HepG2 (cell line): ENCODE data around the gene PDSS2. TPM values are rescaled to one million over a fixed set of nuclear protein-coding genes. Genes with fewer than 3 reads are reported as not detected.

Source experiments
- AKAP8 ChIP-seq: sonication (generic); formaldehyde crosslinking; IDR thresholded peaks from 2 replicates; pipeline ENCODE4 v1.5.1; 2020; ENCODE audit warnings: mild to moderate bottlenecking, missing genetic modification reagents
- HNRNPL ChIP-seq: fragments of 200-400 bp; formaldehyde crosslinking; IDR thresholded peaks from 2 replicates; pipeline ENCODE4 v1.6.1; 2017; ENCODE audit warnings: mild to moderate bottlenecking, low read depth, low read length
- HNRNPLL ChIP-seq: fragments of 200-400 bp; formaldehyde crosslinking; IDR thresholded peaks from 2 replicates; pipeline ENCODE4 v1.6.1; 2017; ENCODE audit warnings: mild to moderate bottlenecking, low read depth, low read length; ENCODE audit not compliant: poor library complexity, severe bottlenecking
- HNRNPUL1 ChIP-seq: fragments of 200-400 bp; formaldehyde crosslinking; IDR thresholded peaks from 2 replicates; pipeline ENCODE4 v1.6.1; 2017; ENCODE audit warnings: low read depth, mild to moderate bottlenecking, low read length, moderate library complexity
- KDM5B ChIP-seq: sonication (generic); formaldehyde crosslinking; IDR thresholded peaks from 2 replicates; pipeline ENCODE4 v1.4.0; 2020; ENCODE audit warnings: missing genetic modification reagents, mild to moderate bottlenecking, borderline replicate concordance
- KLF9 ChIP-seq: IDR thresholded peaks from 2 replicates; pipeline ENCODE4 v1.6.1; 2016; ENCODE audit warnings: low read depth
- MEF2D ChIP-seq: sonication (generic); formaldehyde crosslinking; IDR thresholded peaks from 2 replicates; pipeline ENCODE4 v1.5.1; 2020; ENCODE audit warnings: mild to moderate bottlenecking, missing genetic modification reagents
- NR2F1 ChIP-seq, 2 experiments: fragments of 450-650 bp in 1 of 2; formaldehyde crosslinking in 1 of 2; IDR thresholded peaks; 2 replicates each; pipeline versions ENCODE4 v1.5.0 to v1.6.1; 2016 to 2020; ENCODE audit warnings: mild to moderate bottlenecking in 1 of 2, missing compliant biosample characterization in 1 of 2, missing genetic modification reagents in 1 of 2, moderate library complexity in 1 of 2
- PHF5A ChIP-seq: IDR thresholded peaks from one replicate; pipeline ENCODE4 v1.6.1; 2018; ENCODE audit warnings: low read depth, missing genetic modification reagents; ENCODE audit not compliant: unreplicated experiment
- POLR2AphosphoS5 ChIP-seq: IDR thresholded peaks from 2 replicates; pipeline ENCODE4 v1.6.1; 2012; ENCODE audit warnings: low read depth, low read length
- RAD51 ChIP-seq: fragments of 450-650 bp; IDR thresholded peaks from 2 replicates; pipeline ENCODE4 v1.6.1; 2016; ENCODE audit warnings: borderline replicate concordance
- RBM22 ChIP-seq: fragments of 200-400 bp; formaldehyde crosslinking; optimal IDR thresholded peaks from 2 replicates; pipeline ENCODE3; 2017; ENCODE audit warnings: mild to moderate bottlenecking, low read length, moderate library complexity
- RFXAP ChIP-seq: sonication (generic); formaldehyde crosslinking; IDR thresholded peaks from 2 replicates; pipeline ENCODE4 v1.4.0; 2020; ENCODE audit warnings: missing genetic modification reagents, borderline replicate concordance
- TBX3 ChIP-seq: fragments of 450-650 bp; IDR thresholded peaks from 2 replicates; pipeline ENCODE4 v1.6.1; 2017; ENCODE audit warnings: antibody characterized with exemption, mild to moderate bottlenecking, inconsistent platforms, borderline replicate concordance
- TRIM24 ChIP-seq: sonication (generic); formaldehyde crosslinking; IDR thresholded peaks from 2 replicates; pipeline ENCODE4 v1.8.0; 2022; ENCODE audit warnings: mild to moderate bottlenecking, missing genetic modification reagents
- TSC22D2 ChIP-seq: sonication (generic); formaldehyde crosslinking; IDR thresholded peaks from 2 replicates; pipeline ENCODE4 v1.5.1; 2020; ENCODE audit warnings: missing genetic modification reagents, mild to moderate bottlenecking, borderline replicate concordance
- ZFP1 ChIP-seq: IDR thresholded peaks from 2 replicates; pipeline ENCODE4 v1.6.1; 2016
- ZFP91 ChIP-seq: sonication (generic); formaldehyde crosslinking; IDR thresholded peaks from 2 replicates; pipeline ENCODE4 v1.9.0; 2022; ENCODE audit warnings: missing genetic modification reagents, mild to moderate bottlenecking, borderline replicate concordance
- ZNF251 ChIP-seq: sonication (generic); formaldehyde crosslinking; IDR thresholded peaks from 2 replicates; pipeline ENCODE4 v1.9.0; 2021; ENCODE audit warnings: mild to moderate bottlenecking, missing genetic modification reagents
- ZNF33B ChIP-seq: sonication (generic); formaldehyde crosslinking; IDR thresholded peaks from 2 replicates; pipeline ENCODE4 v1.5.1; 2020; ENCODE audit warnings: mild to moderate bottlenecking, missing genetic modification reagents
- ZNF34 ChIP-seq: sonication (generic); formaldehyde crosslinking; IDR thresholded peaks from 2 replicates; pipeline ENCODE4 v1.4.0; 2020; ENCODE audit warnings: mild to moderate bottlenecking, missing genetic modification reagents, borderline replicate concordance
- ZNF354B ChIP-seq: sonication (generic); formaldehyde crosslinking; IDR thresholded peaks from 2 replicates; pipeline ENCODE4 v1.8.0; 2022; ENCODE audit warnings: mild to moderate bottlenecking, missing genetic modification reagents
- ZNF605 ChIP-seq: sonication (generic); formaldehyde crosslinking; IDR thresholded peaks from 2 replicates; pipeline ENCODE4 v1.8.0; 2022; ENCODE audit warnings: mild to moderate bottlenecking, missing genetic modification reagents
- ZNF652 ChIP-seq: IDR thresholded peaks from 2 replicates; pipeline ENCODE4 v1.6.1; 2016; ENCODE audit warnings: low read depth, borderline replicate concordance
- ZNF891 ChIP-seq: sonication (generic); formaldehyde crosslinking; IDR thresholded peaks from 2 replicates; pipeline ENCODE4 v1.5.0; 2020; ENCODE audit warnings: mild to moderate bottlenecking, missing genetic modification reagents
- polyA plus RNA-seq, 8 experiments: library from polyadenylated mRNA; depleted of rRNA in 3 of 8; stranded (reverse) in 7 of 8; unstranded in 1 of 8; fragments of >200 nt; fragmentation: Illumina TruSeq in 4 of 8; extraction: Trizol in 4 of 8; gene quantifications; 2 replicates each; pipeline versions ENCODE4 v1.2.1 to v1.2.3, GENCODE V29; 2011 to 2016; ENCODE audit warnings: low read depth in 4 of 8, missing spikeins in 1 of 8, mixed read lengths in 1 of 8; ENCODE audit not compliant: insufficient read depth in 1 of 8
- total RNA-seq, 5 experiments: library from RNA; depleted of rRNA; stranded (reverse); fragments of >200 nt; fragmentation: Illumina TruSeq; extraction: Trizol; gene quantifications; 2 replicates each; pipeline ENCODE4 v1.2.3, GENCODE V29; 2016; ENCODE audit warnings: low read depth in 1 of 5
- TF ChIP-seq, protein P1 (sequence below): sonication (generic); formaldehyde crosslinking; conservative IDR thresholded peaks from 2 replicates; pipeline ENCODE4 v1.4.0; 2020; ENCODE audit warnings: missing genetic modification reagents
- TF ChIP-seq, protein P2 (sequence below): sonication (generic); formaldehyde crosslinking; IDR thresholded peaks from 2 replicates; pipeline ENCODE4 v1.8.0; 2022; ENCODE audit warnings: missing genetic modification reagents, mild to moderate bottlenecking, inconsistent platforms, borderline replicate concordance

Gene PDSS2
- total and polyA plus RNA-seq, 2 of the 13 experiments (the other 11 are each of a cell fraction or from before 2014, with no cell fraction given) = 16.2 to 17.0 TPM

DNA sequence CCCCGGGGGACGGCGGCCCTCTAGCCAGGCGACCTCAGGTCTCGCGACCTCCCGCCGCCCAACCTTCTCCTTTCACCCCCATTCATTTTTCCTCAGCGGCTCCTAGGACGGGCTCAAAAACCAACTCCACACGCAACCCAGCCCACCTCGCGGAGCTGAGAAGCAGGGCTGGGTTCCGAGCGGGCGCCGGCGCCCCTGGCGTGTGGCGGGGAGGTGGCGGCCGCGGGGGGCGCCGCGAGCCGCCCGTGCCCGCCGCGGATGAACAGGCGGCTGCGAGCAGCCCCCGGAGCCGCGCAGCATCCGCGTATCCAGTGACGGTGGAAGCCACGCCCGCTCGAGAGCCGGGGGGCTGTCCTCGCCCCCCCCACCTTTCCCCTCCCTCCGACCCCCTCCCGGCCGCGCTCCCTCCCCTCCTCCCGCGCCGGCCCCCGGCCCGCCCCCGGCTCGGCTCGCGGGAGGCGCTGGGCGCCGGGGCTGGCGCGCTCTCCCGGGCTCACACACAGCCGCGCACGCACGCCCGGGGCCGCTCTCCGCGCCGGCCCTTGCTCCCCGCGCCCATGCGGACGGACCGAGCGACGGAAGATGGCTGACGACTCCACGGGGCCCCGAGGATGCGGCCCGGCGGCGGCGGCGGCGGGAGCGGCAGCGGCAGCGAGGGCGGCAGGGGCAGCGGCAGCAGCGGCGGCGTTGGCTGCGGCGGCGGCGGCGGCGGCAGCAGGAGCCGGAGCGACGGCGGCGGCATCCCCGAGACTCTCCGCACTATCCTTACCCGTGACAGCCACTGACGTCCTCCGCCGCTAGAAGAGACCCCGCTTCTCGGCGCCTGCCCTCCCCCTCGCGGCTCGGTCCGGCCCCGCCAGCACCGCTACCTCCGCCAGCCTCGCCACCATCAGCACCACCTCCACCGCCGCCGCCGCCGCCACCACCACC, 30.5 kb upstream of the PDSS2 start, which contains the start of gene SOBP (continued):
- no peak for TF ChIP-seq ZNF354B (CRISPR knock-in tag)
- no peak for TF ChIP-seq RFXAP (CRISPR knock-in tag)
- no peak for TF ChIP-seq NR2F1 (CRISPR knock-in tag; IDR thresholded peaks at IDR 0.05)
- TF ChIP-seq AKAP8 (CRISPR knock-in tag) = no peak
- TF ChIP-seq ZNF605 (CRISPR knock-in tag) = no peak
- no peak for TF ChIP-seq ZNF34
- peak; percentile 78 for TF ChIP-seq HNRNPLL
- TF ChIP-seq ZFP1 (CRISPR knock-in tag) = no peak
- no peak for TF ChIP-seq ZNF251 (CRISPR knock-in tag)
- no peak for TF ChIP-seq RBM22
- no peak for TF ChIP-seq KDM5B (CRISPR knock-in tag)
- TF ChIP-seq, protein P1, sequence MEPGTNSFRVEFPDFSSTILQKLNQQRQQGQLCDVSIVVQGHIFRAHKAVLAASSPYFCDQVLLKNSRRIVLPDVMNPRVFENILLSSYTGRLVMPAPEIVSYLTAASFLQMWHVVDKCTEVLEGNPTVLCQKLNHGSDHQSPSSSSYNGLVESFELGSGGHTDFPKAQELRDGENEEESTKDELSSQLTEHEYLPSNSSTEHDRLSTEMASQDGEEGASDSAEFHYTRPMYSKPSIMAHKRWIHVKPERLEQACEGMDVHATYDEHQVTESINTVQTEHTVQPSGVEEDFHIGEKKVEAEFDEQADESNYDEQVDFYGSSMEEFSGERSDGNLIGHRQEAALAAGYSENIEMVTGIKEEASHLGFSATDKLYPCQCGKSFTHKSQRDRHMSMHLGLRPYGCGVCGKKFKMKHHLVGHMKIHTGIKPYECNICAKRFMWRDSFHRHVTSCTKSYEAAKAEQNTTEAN (CRISPR knock-in tag) = no peak
- no peak for TF ChIP-seq HNRNPUL1
- no peak for TF ChIP-seq HNRNPL
- TF ChIP-seq ZFP91 (CRISPR knock-in tag) = no peak
- TF ChIP-seq TBX3 = no peak
- TF ChIP-seq ZNF652 (CRISPR knock-in tag) = no peak
- no peak for TF ChIP-seq TSC22D2 (CRISPR knock-in tag)
- peak; percentile 40; the same call in 1 of the 2 replicates for TF ChIP-seq POLR2AphosphoS5
- TF ChIP-seq ZNF891 (CRISPR knock-in tag) = no peak
- TF ChIP-seq ZNF33B = no peak
- TF ChIP-seq KLF9 (CRISPR knock-in tag) = no peak
- no peak for TF ChIP-seq TRIM24 (CRISPR knock-in tag)
- TF ChIP-seq, protein P2, sequence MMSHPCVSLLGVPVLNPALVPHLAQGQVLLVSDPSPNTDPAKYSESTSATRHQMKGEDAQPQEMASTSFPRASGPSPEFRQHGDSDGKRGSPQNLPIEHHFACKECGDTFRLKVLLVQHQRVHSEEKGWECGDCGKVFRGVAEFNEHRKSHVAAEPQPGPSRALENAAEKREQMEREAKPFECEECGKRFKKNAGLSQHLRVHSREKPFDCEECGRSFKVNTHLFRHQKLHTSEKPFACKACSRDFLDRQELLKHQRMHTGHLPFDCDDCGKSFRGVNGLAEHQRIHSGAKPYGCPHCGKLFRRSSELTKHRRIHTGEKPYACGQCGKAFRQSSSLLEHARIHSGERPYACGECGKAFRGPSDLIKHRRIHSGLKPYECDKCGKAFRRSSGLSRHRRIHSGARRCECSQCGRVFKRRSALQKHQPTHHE (CRISPR knock-in tag) = no peak
- no peak for TF ChIP-seq RAD51
- no peak for TF ChIP-seq MEF2D (CRISPR knock-in tag)
- TF ChIP-seq PHF5A (CRISPR knock-in tag) = no peak
